ENCODE results near the gene RPL13.
"Not testable (repeated sequence)": the region's sequence is repeated elsewhere in the genome, so short reads cannot be mapped to it uniquely, and the experiment has no call there.

The RPL13 gene

DNA sequence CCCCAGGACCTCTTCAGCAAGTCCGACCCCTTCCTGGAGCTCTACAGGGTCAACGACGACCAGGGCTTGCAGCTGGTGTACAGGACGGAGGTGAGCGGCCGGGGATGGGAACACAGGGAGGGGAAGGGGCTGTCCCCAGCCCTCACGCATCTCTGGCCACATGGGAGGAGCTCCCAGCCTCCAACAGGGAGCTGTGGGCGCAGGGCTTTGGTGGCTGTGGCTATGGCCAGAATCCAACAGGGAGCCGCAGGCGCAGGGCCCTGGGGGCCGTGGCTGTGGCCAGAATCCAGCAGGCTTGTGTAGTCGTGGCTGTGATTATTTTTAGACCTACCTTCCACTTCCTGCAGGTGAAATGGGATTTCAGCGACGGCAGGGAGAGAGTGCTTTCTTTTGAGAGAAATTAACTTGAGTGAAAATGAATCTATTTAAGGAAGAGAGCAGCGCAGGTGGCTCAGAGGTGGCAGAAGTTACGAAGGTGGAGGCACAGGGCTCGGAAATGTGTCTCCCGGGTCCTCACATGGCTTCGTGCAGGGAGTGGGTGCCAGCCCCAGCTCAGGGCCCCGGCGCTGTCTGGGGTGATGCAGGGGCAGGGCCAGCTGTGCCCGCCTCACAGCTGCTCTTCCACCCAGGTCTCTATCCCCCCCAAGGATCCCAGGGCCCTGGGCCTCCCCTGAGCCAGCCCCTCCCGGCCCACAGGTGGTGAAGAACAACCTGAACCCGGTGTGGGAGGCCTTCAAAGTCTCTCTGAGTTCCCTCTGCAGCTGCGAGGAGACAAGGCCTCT is 24.5 kb downstream of the RPL13 start:
- in situ Hi-C loops (cut with MboI; ENCODE audit: low sequenced_read_pairs, unreplicated experiment) = no loop called here
- TF ChIP-seq, protein P1, sequence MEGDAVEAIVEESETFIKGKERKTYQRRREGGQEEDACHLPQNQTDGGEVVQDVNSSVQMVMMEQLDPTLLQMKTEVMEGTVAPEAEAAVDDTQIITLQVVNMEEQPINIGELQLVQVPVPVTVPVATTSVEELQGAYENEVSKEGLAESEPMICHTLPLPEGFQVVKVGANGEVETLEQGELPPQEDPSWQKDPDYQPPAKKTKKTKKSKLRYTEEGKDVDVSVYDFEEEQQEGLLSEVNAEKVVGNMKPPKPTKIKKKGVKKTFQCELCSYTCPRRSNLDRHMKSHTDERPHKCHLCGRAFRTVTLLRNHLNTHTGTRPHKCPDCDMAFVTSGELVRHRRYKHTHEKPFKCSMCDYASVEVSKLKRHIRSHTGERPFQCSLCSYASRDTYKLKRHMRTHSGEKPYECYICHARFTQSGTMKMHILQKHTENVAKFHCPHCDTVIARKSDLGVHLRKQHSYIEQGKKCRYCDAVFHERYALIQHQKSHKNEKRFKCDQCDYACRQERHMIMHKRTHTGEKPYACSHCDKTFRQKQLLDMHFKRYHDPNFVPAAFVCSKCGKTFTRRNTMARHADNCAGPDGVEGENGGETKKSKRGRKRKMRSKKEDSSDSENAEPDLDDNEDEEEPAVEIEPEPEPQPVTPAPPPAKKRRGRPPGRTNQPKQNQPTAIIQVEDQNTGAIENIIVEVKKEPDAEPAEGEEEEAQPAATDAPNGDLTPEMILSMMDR (IDR thresholded peaks at IDR 0.05; ENCODE audit: borderline replicate concordance, control extremely low read depth, extremely low read depth, insufficient read depth, missing control alignments) = no peak
- DNase-seq (ENCODE audit: low spot score) = no peak

DNA sequence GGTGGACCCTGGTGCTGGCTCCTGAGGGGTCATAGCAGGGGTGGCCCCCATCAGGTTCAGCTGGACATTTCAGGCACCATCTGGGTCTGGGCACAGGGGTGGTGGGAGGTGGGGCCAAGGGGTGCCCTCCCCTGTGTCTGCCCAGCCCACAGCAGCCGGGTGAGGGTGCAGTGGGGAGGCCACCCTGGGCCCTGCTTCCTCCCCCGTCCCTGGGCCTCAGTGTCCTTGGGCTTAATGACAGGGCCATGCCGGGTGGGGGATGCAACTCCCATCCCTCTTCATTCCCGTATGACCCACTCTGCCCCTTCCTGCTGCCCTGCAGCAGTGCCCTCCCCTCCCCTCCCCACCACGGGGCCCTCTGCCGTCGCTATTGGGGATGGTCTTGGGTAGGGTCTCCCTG is 25.7 kb downstream of the RPL13 start:
- no peak for DNase-seq (ENCODE audit: low spot score)
- TF ChIP-seq, protein P1 (IDR thresholded peaks at IDR 0.05; ENCODE audit: borderline replicate concordance, control extremely low read depth, extremely low read depth, insufficient read depth, missing control alignments) = no peak
- in situ Hi-C loops (cut with MboI; ENCODE audit: low sequenced_read_pairs, unreplicated experiment) = no loop called here

DNA sequence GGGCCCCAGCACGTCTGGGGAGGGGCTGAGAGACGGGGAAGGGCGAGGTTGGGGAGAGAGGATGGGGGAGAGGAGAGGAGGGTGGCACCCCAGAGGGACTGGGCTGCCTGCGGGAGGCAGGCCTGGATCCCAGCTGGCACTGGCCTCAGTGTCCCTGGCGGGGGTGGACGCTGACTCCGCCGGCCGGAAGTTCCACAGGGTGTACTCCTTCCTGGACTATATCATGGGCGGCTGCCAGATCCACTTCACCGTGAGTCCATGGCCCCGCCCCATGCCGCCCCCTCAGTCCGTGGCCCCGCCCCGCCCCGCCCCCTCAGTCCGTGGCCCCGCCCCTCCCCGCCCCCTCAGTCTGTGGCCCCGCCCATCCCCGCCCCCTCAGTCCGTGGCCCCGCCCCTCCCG is 26.4 kb downstream of the RPL13 start:
- in situ Hi-C loops (cut with MboI; ENCODE audit: low sequenced_read_pairs, unreplicated experiment) = no loop called here
- TF ChIP-seq, protein P1 (IDR thresholded peaks at IDR 0.05; ENCODE audit: borderline replicate concordance, control extremely low read depth, extremely low read depth, insufficient read depth, missing control alignments) = no peak
- DNase-seq (ENCODE audit: low spot score) = no peak

DNA sequence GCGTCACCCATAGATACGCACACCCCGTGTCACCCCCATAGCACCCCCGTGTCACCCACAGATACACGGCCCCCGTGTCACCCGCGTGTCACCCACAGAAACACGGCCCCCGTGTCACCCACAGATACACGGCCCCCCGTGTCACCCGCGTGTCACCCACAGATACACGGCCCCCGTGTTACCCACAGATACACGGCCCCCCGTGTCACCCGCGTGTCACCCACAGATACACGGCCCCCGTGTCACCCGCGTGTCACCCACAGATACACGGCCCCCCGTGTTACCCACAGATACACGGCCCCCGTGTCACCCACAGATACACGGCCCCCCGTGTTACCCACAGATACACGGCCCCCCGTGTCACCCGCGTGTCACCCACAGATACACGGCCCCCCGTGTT is 27.2 kb downstream of the RPL13 start:
- DNase-seq (ENCODE audit: low spot score); in situ Hi-C loops (cut with MboI; ENCODE audit: low sequenced_read_pairs, unreplicated experiment): not testable (repeated sequence)

DNA sequence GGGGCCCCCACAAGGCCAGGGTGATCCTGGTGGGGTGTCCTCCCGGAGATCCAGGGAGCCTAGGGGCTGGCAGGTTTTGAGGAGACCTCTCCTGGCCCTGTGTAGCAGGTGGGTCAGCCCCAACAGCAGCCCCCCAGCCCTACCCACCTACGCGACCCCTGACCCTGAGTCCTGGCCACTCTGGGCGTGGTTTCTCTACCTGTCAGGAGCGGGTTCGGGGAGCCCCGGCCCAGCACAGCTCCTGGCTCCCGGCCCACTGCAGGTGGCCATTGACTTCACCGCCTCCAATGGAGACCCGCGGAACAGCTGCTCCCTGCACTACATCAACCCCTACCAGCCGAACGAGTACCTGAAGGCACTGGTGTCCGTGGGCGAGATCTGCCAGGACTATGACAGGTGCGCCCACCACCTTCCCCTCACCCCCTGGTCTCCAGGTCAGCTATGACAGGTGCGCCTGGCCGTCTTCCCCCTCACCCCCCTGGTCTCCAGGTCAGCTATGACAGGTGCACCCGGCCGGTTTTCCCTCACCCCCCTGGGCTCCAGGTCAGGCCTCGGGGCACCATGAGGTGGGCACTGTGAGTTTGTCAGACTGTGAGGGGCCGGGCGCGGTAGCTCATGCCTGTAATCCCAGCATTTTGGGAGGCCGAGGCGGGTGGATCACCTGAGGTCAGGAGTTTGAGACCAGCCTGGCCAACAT is 28.1 kb downstream of the RPL13 start:
- TF ChIP-seq, protein P1 (IDR thresholded peaks at IDR 0.05; ENCODE audit: borderline replicate concordance, control extremely low read depth, extremely low read depth, insufficient read depth, missing control alignments) = no peak
- DNase-seq (ENCODE audit: low spot score) = no peak
- in situ Hi-C loops (cut with MboI; ENCODE audit: low sequenced_read_pairs, unreplicated experiment) = no loop called here

DNA sequence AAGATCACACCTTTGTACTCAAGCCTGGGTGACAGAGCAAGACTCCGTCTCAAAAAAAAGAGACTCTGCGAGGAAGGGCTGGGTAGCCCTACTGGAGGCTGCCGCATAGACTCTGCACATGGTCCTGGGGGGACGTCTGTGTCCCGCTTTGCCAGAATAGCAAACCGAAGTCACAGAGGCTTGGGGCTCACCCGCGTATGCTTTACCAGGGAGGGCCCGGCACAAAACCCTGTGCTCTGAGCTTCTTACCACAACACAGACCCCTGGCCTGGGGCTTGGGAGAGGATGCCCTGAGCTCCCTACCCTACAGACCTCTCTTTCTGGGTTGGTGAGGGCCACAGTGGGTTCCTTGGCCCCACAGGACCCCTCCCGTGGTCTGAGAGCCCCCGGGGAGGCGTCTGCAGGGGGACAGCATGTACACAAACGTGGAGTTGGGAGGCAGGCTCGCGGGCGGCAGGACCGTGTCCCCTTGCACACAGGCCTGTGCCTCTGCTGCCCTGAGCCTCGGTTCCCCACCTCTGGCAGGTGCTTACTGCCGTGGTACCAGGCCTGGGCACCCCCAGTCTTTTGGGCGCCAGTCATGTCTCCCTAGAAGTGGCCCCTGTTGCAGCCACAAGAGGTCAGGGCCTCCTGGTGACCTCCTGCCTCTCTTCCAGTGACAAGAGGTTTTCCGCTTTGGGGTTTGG is 28.9 kb downstream of the RPL13 start:
- TF ChIP-seq, protein P1 (IDR thresholded peaks at IDR 0.05; ENCODE audit: borderline replicate concordance, control extremely low read depth, extremely low read depth, insufficient read depth, missing control alignments) = no peak
- no peak for DNase-seq (ENCODE audit: low spot score)
- in situ Hi-C loops (cut with MboI; ENCODE audit: low sequenced_read_pairs, unreplicated experiment) = no loop called here

DNA sequence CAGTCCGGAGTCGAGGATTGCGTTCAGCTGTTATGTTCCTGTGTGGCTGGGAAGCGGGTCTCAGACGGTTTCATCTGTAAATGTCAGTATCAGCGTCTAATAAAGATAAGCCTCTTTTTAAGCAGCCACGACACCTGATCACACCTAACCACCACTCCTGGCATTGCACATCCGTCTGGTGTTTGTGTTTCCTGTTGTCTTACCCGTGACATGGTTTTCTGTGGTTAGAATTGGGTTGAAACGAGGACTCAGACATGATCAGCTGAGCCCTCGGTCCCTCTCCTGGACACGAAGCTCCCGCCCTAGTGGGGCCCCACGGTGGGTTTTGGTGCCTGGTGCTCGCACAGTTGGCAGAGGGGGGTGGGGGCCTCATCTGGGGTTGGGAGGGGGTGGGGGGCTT is 33.4 kb downstream of the RPL13 start:
- in situ Hi-C loops (cut with MboI; ENCODE audit: low sequenced_read_pairs, unreplicated experiment) = no loop called here
- TF ChIP-seq, protein P1 (IDR thresholded peaks at IDR 0.05; ENCODE audit: borderline replicate concordance, control extremely low read depth, extremely low read depth, insufficient read depth, missing control alignments) = no peak
- no peak for DNase-seq (ENCODE audit: low spot score)
